Chondrocyte (in vitro differentiated cells): ENCODE data around the gene IMPDH1. TPM values are rescaled to one million over a fixed set of nuclear protein-coding genes. Genes with fewer than 3 reads are reported as not detected.

Source experiments
- DNase-seq: peaks from one replicate; pipeline ENCODE4 v3.0.0; 2021; ENCODE audit warnings: mixed read lengths, low spot score
- H3K27ac Mint-ChIP-seq: one replicate; pipeline ENCODE4 v1.8.0; 2021; ENCODE audit warnings: mild to moderate bottlenecking, moderate library complexity, mixed read lengths; ENCODE audit not compliant: unreplicated experiment
- H3K27me3 Mint-ChIP-seq: 2 replicates; pipeline ENCODE4 v1.8.0; 2021; ENCODE audit warnings: low read depth, mixed read lengths
- H3K36me3 Mint-ChIP-seq: 2 replicates; pipeline ENCODE4 v1.8.0; 2021; ENCODE audit warnings: low read depth, mixed read lengths
- H3K4me1 Mint-ChIP-seq: 2 replicates; pipeline ENCODE4 v1.8.0; 2021; ENCODE audit warnings: low read depth, mild to moderate bottlenecking, mixed read lengths
- H3K4me3 Mint-ChIP-seq: one replicate; pipeline ENCODE4 v1.8.0; 2021; ENCODE audit warnings: mild to moderate bottlenecking, moderate library complexity, mixed read lengths; ENCODE audit not compliant: unreplicated experiment
- H3K9me3 Mint-ChIP-seq: 2 replicates; pipeline ENCODE4 v1.8.0; 2021; ENCODE audit warnings: low read depth, mixed read lengths
- CTCF ChIP-seq: fragments of 200-600 bp; sonication (generic); IDR thresholded peaks from 2 replicates; pipeline ENCODE4 v1.5.0; 2021; ENCODE audit warnings: antibody characterized with exemption, mild to moderate bottlenecking, moderate library complexity
- total RNA-seq: library from RNA; stranded (reverse); gene quantifications from 3 replicates; pipeline ENCODE4 v1.2.1, GENCODE V29; 2021

IMPDH1 gene
- total RNA-seq, 1 donor from 2014 or later = 96.9 TPM

GRCh38 chr7:128370491-128370890 is 39.3 kb downstream of the IMPDH1 start:
- peaks cover 3% of the 10 kb centered on the region for H3K36me3 Mint-ChIP-seq
- peaks cover 41% of the 10 kb centered on the region for H3K27me3 Mint-ChIP-seq

GRCh38 chr7:128366986-128367385 is 42.8 kb downstream of the IMPDH1 start:
- no peak for TF ChIP-seq CTCF
- no peaks in the 10 kb centered on the region for H3K9me3 Mint-ChIP-seq

More at GRCh38 chr7:128370491-128370890, 39.3 kb downstream of the IMPDH1 start:
- no peak for DNase-seq
- Mint-ChIP-seq H3K4me3 (no peak overlapping the region), H3K9me3 (peaks cover 4% of the 10 kb centered on the region), H3K4me1 (no peaks in the 10 kb centered on the region), H3K27ac (no peak overlapping the region)
- no peak for TF ChIP-seq CTCF

DNA sequence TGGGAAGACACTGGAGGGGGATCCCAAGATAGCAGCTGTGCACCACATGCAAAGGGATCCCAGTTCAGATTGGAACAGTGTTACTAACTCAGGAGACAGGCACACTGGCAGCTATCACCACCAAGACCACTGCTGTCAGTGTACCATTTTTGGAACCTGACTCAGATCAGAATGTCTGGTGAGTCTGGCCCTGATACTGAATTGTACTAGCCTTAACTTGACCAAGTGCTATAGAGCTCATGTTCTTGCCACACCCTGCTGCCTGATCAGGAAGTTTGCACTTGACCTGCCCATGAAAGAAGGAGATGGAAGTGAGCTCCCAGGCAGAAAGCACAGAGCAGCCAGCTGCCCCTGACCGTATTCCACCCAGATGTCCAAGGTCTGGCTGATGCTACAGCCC is 43.5 kb downstream of the IMPDH1 start:
- peaks cover 63% of the 10 kb centered on the region for H3K27me3 Mint-ChIP-seq
- DNase-seq = no peak
- H3K4me1 Mint-ChIP-seq = peaks cover 7% of the 10 kb centered on the region
- TF ChIP-seq CTCF = no peak
- H3K4me3 Mint-ChIP-seq = no peak overlapping the region
- H3K9me3 Mint-ChIP-seq = no peaks in the 10 kb centered on the region
- H3K27ac Mint-ChIP-seq = no peak overlapping the region
- H3K36me3 Mint-ChIP-seq = no peaks in the 10 kb centered on the region

More at GRCh38 chr7:128366986-128367385, 42.8 kb downstream of the IMPDH1 start:
- H3K4me1 Mint-ChIP-seq = peaks cover 4% of the 10 kb centered on the region
- H3K27ac Mint-ChIP-seq = no peak overlapping the region
- H3K4me3 Mint-ChIP-seq = no peak overlapping the region
- no peaks in the 10 kb centered on the region for H3K36me3 Mint-ChIP-seq
- H3K27me3 Mint-ChIP-seq = peaks cover 62% of the 10 kb centered on the region
- no peak for DNase-seq

- H3K27me3 Mint-ChIP-seq = peaks cover 59% of the 10 kb centered on the region
- H3K9me3 Mint-ChIP-seq = no peaks in the 10 kb centered on the region
- no peak for DNase-seq
- no peak for TF ChIP-seq CTCF
- peaks cover 14% of the 10 kb centered on the region for H3K4me1 Mint-ChIP-seq
- no peak overlapping the region for H3K27ac Mint-ChIP-seq
- no peaks in the 10 kb centered on the region for H3K36me3 Mint-ChIP-seq
- no peak overlapping the region for H3K4me3 Mint-ChIP-seq
Measured at GRCh38 chr7:128365432-128365831, 44.4 kb downstream of the IMPDH1 start.

- DNase-seq = no peak
- H3K36me3 Mint-ChIP-seq = no peaks in the 10 kb centered on the region
- H3K9me3 Mint-ChIP-seq = no peaks in the 10 kb centered on the region
- TF ChIP-seq CTCF = no peak
- H3K27ac Mint-ChIP-seq = no peak overlapping the region
- H3K4me3 Mint-ChIP-seq = no peak overlapping the region
- peaks cover 59% of the 10 kb centered on the region for H3K27me3 Mint-ChIP-seq
- peaks cover 14% of the 10 kb centered on the region for H3K4me1 Mint-ChIP-seq
Measured at GRCh38 chr7:128364166-128364870, 45.5 kb downstream of the IMPDH1 start.
